ENCODE data around the gene CORO1C.

The CORO1C gene

GRCh38 chr12:108630481-108631207 lies 100.7 kb downstream of the CORO1C start:
- no peak for DNase-seq (ENCODE audit: low read depth)

GRCh38 chr12:108629824-108630476 lies 101.4 kb downstream of the CORO1C start:
- DNase-seq (ENCODE audit: low read depth): no peak
- H3K4me3 ChIP-seq (ENCODE audit: low read depth, low read length): no peak overlapping the region; the same call in 1 of the 2 replicates
- TF ChIP-seq CTCF (IDR thresholded peaks at IDR 0.05; ENCODE audit: low read depth, low read length, missing control alignments): no peak

More at GRCh38 chr12:108630481-108631207, 100.7 kb downstream of the CORO1C start:
- no peak overlapping the region for H3K4me3 ChIP-seq (ENCODE audit: low read depth, low read length)
- TF ChIP-seq CTCF (IDR thresholded peaks at IDR 0.05; ENCODE audit: low read depth, low read length, missing control alignments): no peak

- H3K4me3 ChIP-seq (ENCODE audit: low read depth, low read length): peak overlapping the region; percentile 60
- TF ChIP-seq CTCF (IDR thresholded peaks at IDR 0.05; ENCODE audit: low read depth, low read length, missing control alignments): no peak
- DNase-seq (ENCODE audit: low read depth): no peak
These were observed 102.2 kb downstream of the CORO1C start for GRCh38 chr12:108629151-108629550.

- TF ChIP-seq CTCF (IDR thresholded peaks at IDR 0.05; ENCODE audit: low read depth, low read length, missing control alignments): no peak
- H3K4me3 ChIP-seq (ENCODE audit: low read depth, low read length): no peak overlapping the region
- no peak for DNase-seq (ENCODE audit: low read depth)
These were observed 104.0 kb downstream of the CORO1C start for GRCh38 chr12:108627134-108627920.

DNA sequence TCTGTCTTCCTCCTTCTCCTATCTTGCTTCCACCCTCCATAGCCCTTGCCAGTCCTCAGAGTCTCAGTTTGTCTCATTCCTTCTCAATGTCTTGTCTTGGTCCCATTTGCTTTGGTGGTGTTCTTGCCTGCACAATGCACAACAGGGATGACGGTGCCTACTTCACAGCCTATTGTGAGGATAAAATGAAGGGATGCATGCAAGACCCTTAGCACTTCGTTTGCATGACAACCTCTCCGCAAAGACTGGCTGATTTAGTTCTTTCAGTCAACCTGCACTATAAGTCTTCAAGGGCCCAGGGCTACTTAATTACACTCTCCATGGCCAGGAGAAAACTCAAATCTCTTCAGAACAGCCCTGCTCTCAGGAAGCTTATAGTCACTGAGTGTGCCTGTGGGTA lies 106.1 kb downstream of the CORO1C start:
- no peak overlapping the region for H3K4me3 ChIP-seq (ENCODE audit: low read depth, low read length)
- TF ChIP-seq CTCF (IDR thresholded peaks at IDR 0.05; ENCODE audit: low read depth, low read length, missing control alignments): no peak

DNA sequence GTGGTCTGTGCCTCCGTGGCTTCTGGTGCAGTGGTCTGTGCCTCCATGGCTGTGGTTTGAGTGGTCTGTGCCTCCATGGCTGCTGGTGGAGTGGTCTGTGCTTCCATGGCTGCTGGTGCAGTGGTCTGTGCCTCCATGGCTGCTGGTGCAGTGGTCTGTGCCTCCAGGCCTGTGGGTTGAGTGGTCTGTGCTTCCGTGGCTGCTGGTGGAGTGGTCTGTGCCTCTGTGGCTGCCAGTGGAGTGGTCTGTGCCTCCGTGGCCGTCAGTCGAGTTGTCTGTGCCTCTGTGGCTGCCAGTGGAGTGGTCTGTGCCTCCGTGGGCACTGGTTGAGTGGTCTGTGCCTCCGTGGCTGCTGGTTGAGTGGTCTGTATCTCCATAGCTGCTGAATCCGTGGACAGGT lies 107.7 kb downstream of the CORO1C start:
- no peak for TF ChIP-seq CTCF (IDR thresholded peaks at IDR 0.05; ENCODE audit: low read depth, low read length, missing control alignments)
- no peak overlapping the region for H3K4me3 ChIP-seq (ENCODE audit: low read depth, low read length)
- DNase-seq (ENCODE audit: low read depth): no peak

More for the DNA sequence above, 106.1 kb downstream of the CORO1C start:
- no peak for DNase-seq (ENCODE audit: low read depth)
